GM12865 (cell line): ENCODE results near the gene CASP10.
"Not testable (repeated sequence)": the region's sequence is repeated elsewhere in the genome, so short reads cannot be mapped to it uniquely, and the experiment has no call there.

ENCODE experiments used
- DNase-seq: peaks from one replicate; pipeline ENCODE4 v3.0.0; 2010; ENCODE audit warnings: low read depth
- H3K4me3 ChIP-seq: 2 replicates; pipeline ENCODE4 v1.5.1; 2011; ENCODE audit warnings: mild to moderate bottlenecking, low read depth, low read length, control low read depth
- CTCF ChIP-seq: IDR thresholded peaks from 2 replicates; pipeline ENCODE4 v1.5.1; 2011; ENCODE audit warnings: low read length, control low read depth, low read depth, inconsistent platforms; ENCODE audit not compliant: insufficient read depth; ENCODE audit errors: missing control alignments

The CASP10 gene

GRCh38 chr2:201174687-201175086 lies 8.3 kb upstream of the CASP10 start:
- TF ChIP-seq CTCF = no peak
- no peak overlapping the region for H3K4me3 ChIP-seq
- DNase-seq = no peak

- TF ChIP-seq CTCF = no peak
- DNase-seq = no peak
- H3K4me3 ChIP-seq = no peak overlapping the region
Observed at GRCh38 chr2:201176081-201176481, 6.9 kb upstream of the CASP10 start.

GRCh38 chr2:201180010-201180409 lies 2.9 kb upstream of the CASP10 start:
- peak; percentile 25 for DNase-seq
- no peak for TF ChIP-seq CTCF
- H3K4me3 ChIP-seq = no peak overlapping the region

GRCh38 chr2:201183365-201183727 lies 405 bp downstream of the CASP10 start:
- no peak for DNase-seq
- no peak for TF ChIP-seq CTCF
- peak overlapping the region; percentile 75 for H3K4me3 ChIP-seq

GRCh38 chr2:201183835-201184234 lies 894 bp downstream of the CASP10 start:
- peak overlapping the region; percentile 75 for H3K4me3 ChIP-seq
- not testable (repeated sequence) for DNase-seq

GRCh38 chr2:201184248-201184647 lies 1.3 kb downstream of the CASP10 start:
- DNase-seq = not testable (repeated sequence)
- H3K4me3 ChIP-seq = peak overlapping the region; percentile 75

GRCh38 chr2:201185863-201186262 lies 2.9 kb downstream of the CASP10 start:
- DNase-seq = no peak
- H3K4me3 ChIP-seq = no peak overlapping the region
- TF ChIP-seq CTCF = no peak

- no peak overlapping the region for H3K4me3 ChIP-seq
- TF ChIP-seq CTCF = no peak
- no peak for DNase-seq
Observed at GRCh38 chr2:201186982-201187381, 4.0 kb downstream of the CASP10 start.
